Thymus (tissue), 11 donors: Measurements from ENCODE around the gene CREB5. TPM values are rescaled to one million over a fixed set of nuclear protein-coding genes. Genes with fewer than 3 reads are reported as not detected.
"Not testable (repeated sequence)": the region's sequence is repeated elsewhere in the genome, so short reads cannot be mapped to it uniquely, and the experiment has no call there.

ENCODE experiments used
- DNase-seq, 9 donors: peaks; one replicate each; pipeline ENCODE4 v3.0.0-alpha.2; 2013; ENCODE audit warnings: low spot score in 9 of 9, low read depth in 6 of 9, missing footprints in 1 of 9
- H3K27ac ChIP-seq, 2 donors: one replicate each; pipeline ENCODE4 v1.5.1; 2013; ENCODE audit warnings: control low read depth in 1 of 2, low read depth in 1 of 2, low read length in 1 of 2, mild to moderate bottlenecking in 1 of 2, moderate library complexity in 1 of 2
- H3K27me3 ChIP-seq, 2 donors: one replicate each; pipeline ENCODE4 v1.5.1; 2013; ENCODE audit warnings: low read length in 1 of 2; ENCODE audit not compliant: control insufficient read depth in 2 of 2, insufficient read depth in 1 of 2
- H3K36me3 ChIP-seq, 2 donors: one replicate each; pipeline ENCODE4 v1.5.1; 2013; ENCODE audit warnings: low read length in 1 of 2, mild to moderate bottlenecking in 1 of 2, moderate library complexity in 1 of 2; ENCODE audit not compliant: control insufficient read depth in 2 of 2, insufficient read depth in 2 of 2
- H3K4me1 ChIP-seq, 2 donors: one replicate each; pipeline ENCODE4 v1.5.1; 2013; ENCODE audit warnings: low read length in 2 of 2; ENCODE audit not compliant: control insufficient read depth in 2 of 2, insufficient read depth in 2 of 2
- H3K4me3 ChIP-seq, 2 donors: one replicate each; pipeline ENCODE4 v1.5.1; 2013; ENCODE audit warnings: low read length in 2 of 2, control low read depth in 1 of 2, mild to moderate bottlenecking in 1 of 2
- H3K9me3 ChIP-seq, 2 donors: one replicate each; pipeline ENCODE4 v1.5.1; 2013; ENCODE audit warnings: low read length in 1 of 2, mild to moderate bottlenecking in 1 of 2; ENCODE audit not compliant: control insufficient read depth in 2 of 2, insufficient read depth in 1 of 2
- WGBS: extraction: QIAGEN DNeasy Blood & Tissue Kit; methylation state at CpG from one replicate; pipeline ENCODE4 v1.1.7; 2013; 5-methylcytosine and 5-hydroxymethylcytosine counted together
- polyA plus RNA-seq: library from polyadenylated mRNA; stranded (reverse); fragments of 200-250 nt; gene quantifications from one replicate; pipeline ENCODE4 v1.2.3, GENCODE V29; 2013
- total RNA-seq: library from RNA; stranded (reverse); fragments of 120-200 nt; gene quantifications from one replicate; pipeline ENCODE4 v1.2.4, GENCODE V29; 2013
- donor health status: healthy.

Gene CREB5
- total and polyA plus RNA-seq, 2 donors: 1.1 to 5.4 TPM

DNA sequence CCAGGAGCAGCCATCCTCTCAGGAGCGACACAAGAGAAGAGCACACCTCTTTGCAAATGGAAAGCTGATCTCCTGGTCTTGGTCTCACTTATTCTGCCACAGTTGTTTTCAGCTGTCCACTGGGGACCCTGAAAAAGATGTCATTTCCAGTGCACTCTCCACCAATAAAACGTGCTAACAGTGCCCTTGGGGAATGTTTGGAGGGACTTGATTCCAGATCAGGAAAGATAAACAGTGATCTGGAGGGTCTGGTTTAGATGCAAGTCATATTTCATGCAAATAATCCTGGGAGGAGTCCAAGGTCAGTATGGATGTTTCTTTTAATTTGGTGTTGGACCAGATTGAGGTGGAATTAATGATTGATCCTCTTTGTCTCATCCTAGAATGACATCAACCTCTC is 185.0 kb downstream of the CREB5 start:
- DNase-seq: no peak
- Histone ChIP-seq H3K36me3 (no peaks in the 10 kb centered on the region), H3K4me1 (peaks cover 0 to 5% of the 10 kb centered on the region in 2 donors), H3K27ac (no peak overlapping the region), H3K4me3 (no peak overlapping the region), H3K27me3 (no peaks in the 10 kb centered on the region), H3K9me3 (no peaks in the 10 kb centered on the region)
- 93% methylated on average over 2 of the region's 2 CpGs for WGBS

DNA sequence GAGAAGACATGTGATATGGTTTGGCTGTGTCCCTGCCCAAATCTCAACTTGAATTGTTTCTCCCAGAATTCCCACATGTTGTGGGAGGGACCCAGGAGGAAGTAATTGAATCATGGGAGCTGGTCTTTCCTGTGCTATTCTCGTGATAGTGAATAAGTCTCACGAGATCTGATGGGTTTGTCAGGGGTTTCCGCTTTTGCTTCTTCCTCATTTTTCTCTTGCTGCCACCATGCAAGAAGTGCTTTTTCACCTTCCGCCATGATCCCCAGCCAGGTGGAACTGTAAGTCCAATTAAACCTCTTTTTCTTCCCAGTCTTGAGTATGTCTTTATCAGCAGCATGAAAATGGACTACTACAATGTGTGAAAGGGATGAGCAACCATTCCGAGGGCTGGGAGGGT is 185.7 kb downstream of the CREB5 start:
- not testable (repeated sequence) for H3K27ac ChIP-seq, H3K27me3 ChIP-seq, H3K4me1 ChIP-seq, H3K4me3 ChIP-seq, H3K36me3 ChIP-seq, H3K9me3 ChIP-seq, DNase-seq
- WGBS: 92% methylated on average over 5 of the region's 5 CpGs

DNA sequence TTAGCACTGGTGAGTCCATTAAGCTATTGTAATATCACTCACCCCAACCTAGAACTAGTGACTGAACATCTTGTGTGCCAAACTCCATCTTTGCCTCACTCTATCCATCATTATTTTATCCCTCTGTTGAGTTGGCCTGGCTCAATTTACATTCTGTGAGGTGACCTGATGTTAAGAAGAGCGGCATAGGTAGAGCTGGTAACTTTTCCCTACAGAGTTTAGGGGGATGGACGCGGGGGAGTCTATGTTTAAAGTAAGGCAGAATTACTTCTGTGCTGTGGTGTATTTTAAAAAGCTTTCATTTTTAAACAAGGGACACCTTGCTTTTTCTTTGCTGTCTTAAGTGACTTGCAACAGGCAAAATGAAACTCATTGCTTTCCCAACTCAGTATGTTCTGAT is 186.3 kb downstream of the CREB5 start:
- H3K27ac ChIP-seq: no peak overlapping the region
- WGBS: 97% methylated on average over 3 of the region's 3 CpGs
- H3K4me1 ChIP-seq: peaks cover 0 to 3% of the 10 kb centered on the region in 2 donors

DNA sequence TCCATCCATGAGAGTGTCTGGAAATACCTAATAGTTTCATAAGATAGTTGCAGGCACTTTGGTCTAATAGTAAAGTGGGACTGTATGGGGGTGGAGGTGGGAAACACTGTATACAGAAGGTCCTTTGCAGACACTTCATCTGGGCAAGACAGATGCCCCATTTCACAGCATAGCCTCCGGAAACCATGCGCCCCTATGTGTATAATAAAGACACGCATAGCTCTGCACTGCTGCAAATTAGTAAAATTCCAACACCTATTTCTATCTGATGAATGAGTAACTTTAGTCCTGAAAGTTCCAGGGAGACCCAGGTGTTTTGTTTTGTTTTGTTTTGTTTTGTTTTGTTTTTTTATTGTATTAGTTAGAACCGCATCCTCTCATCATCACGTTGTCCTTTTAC is 187.1 kb downstream of the CREB5 start:
- H3K4me3 ChIP-seq: no peak overlapping the region
- no peaks in the 10 kb centered on the region for H3K27me3 ChIP-seq
- DNase-seq: no peak
- no peak overlapping the region for H3K27ac ChIP-seq
- no peaks in the 10 kb centered on the region for H3K4me1 ChIP-seq
- H3K36me3 ChIP-seq: no peaks in the 10 kb centered on the region
- no peaks in the 10 kb centered on the region for H3K9me3 ChIP-seq
- WGBS: 97% methylated on average over 5 of the region's 5 CpGs

More for the DNA sequence above, 186.3 kb downstream of the CREB5 start:
- Histone ChIP-seq H3K4me3 (no peak overlapping the region), H3K9me3 (no peaks in the 10 kb centered on the region), H3K36me3 (no peaks in the 10 kb centered on the region), H3K27me3 (no peaks in the 10 kb centered on the region)
- DNase-seq: no peak

DNA sequence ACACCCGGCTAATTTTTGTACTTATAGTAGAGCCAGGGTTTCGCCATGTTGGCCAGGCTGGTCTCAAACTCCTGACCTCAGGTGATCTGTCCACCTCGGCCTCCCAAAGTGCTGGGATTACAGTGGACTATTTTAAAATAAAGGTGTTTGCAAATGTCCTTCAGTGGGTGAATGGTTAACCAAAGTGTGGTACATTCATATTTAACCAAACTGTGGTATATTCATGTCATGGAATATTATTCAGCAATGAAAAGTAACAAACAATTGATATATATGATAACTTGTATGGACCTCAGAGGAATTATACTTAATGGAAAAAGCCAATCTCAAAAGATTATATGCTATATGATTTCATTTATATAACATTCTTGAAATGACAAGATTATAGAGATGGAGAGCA is 190.0 kb downstream of the CREB5 start:
- Histone ChIP-seq H3K27me3 (no peaks in the 10 kb centered on the region), H3K27ac (no peak overlapping the region), H3K4me1 (no peaks in the 10 kb centered on the region), H3K9me3 (no peaks in the 10 kb centered on the region), H3K4me3 (no peak overlapping the region), H3K36me3 (no peaks in the 10 kb centered on the region)
- 94% methylated on average over 3 of the region's 3 CpGs for WGBS
- no peak for DNase-seq

DNA sequence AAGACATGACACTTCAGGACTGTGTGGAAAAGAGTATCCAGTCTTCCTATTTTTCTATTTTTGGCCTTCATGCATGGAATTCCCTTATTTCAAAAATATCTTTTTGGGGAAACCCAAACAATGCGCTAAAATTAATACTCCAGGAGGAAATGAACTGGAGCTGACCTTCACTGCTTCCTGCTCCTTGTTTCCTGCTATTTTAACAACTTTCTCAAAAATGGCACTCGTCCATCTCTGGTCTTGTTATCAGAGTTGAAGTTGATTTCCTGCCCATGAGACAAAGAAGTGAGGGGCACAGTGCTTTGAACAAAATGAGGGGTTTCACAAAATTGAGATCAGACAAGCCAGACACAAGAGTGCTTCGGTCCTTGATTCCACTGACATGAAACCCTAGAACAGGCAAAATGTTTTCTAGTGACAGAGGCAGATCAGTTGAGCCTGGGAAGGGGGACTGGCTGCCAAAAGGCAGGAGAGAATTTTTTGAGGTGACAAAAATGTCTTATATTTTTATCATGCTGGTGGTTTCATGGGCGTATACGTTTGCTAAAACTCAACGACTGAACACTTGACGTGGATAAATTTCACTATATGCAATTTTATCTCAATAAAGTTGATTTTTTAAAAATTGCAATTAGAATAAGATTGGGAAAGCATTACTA is 193.2 kb downstream of the CREB5 start:
- 69% methylated on average over 7 of the region's 7 CpGs for WGBS
- no peak for DNase-seq
- no peak overlapping the region for H3K27ac ChIP-seq

DNA sequence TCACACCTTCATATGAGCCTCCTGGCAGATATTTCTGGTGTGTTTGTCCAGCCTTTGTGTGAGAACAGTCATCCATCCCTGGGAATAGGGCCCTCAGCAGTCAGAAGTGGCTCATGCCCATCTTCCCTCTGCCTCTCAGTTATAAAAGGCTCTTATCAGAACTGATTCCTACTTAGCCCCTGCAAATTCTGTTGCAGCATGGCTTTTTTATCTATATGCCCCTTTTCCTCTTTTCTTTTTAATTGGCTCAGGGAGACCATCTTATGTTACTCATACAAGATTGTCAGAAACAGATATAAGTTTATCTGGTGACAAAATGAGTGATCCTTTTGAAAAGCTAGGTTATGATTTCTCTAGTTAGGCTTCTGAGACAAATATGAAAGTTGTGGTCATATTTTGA is 194.1 kb downstream of the CREB5 start:
- H3K4me1 ChIP-seq: no peaks in the 10 kb centered on the region
- DNase-seq: no peak
- H3K27ac ChIP-seq: no peak overlapping the region
- no peaks in the 10 kb centered on the region for H3K9me3 ChIP-seq
- no peaks in the 10 kb centered on the region for H3K36me3 ChIP-seq
- no peak overlapping the region for H3K4me3 ChIP-seq
- no peaks in the 10 kb centered on the region for H3K27me3 ChIP-seq

More for the DNA sequence above, 193.2 kb downstream of the CREB5 start:
- no peaks in the 10 kb centered on the region for H3K4me1 ChIP-seq
- H3K4me3 ChIP-seq: no peak overlapping the region
- H3K36me3 ChIP-seq: no peaks in the 10 kb centered on the region
- no peaks in the 10 kb centered on the region for H3K27me3 ChIP-seq
- no peaks in the 10 kb centered on the region for H3K9me3 ChIP-seq

DNA sequence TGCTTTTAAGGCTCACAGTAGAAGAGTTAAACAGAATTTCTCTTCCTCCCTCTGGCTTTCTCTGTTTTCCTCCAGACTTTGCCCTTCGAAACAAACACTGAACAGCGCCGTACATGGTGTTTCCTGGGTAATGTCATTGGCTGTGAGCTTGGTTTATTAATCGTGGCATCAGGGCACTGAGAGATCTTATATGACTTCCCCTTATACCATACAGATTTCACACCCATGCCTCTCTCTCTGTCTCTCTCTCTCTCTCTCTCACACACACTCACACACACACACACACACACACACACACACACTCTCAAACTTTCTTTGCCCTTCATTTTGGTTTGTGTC is 195.5 kb downstream of the CREB5 start:
- Histone ChIP-seq H3K9me3 (no peaks in the 10 kb centered on the region), H3K4me3 (no peak overlapping the region), H3K36me3 (no peaks in the 10 kb centered on the region), H3K27ac (no peak overlapping the region), H3K27me3 (no peaks in the 10 kb centered on the region), H3K4me1 (no peaks in the 10 kb centered on the region)
- 41% methylated on average over 4 of the region's 4 CpGs for WGBS
- DNase-seq: no peak

DNA sequence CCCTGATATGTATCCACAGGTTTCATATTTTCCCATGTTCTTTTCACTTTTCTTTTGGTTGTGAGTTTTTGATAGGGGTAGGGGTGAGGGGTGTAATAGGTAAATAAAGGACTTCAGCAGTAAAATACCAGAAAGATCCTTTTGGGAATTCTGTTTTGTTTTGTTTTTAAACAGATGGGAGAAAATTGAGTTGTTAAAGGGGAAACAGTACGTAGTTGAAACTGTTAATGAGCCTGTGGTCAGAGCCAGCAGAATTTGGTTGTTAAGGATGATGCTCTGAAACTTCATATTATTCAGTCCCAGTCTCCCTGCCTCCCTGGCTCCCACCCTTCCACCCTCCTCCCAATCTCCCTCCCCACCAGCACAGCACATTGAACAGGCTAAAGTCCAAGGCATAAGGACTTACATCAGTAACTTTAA is 195.9 kb downstream of the CREB5 start:
- no peak for DNase-seq
- H3K4me3 ChIP-seq: no peak overlapping the region
- H3K36me3 ChIP-seq: no peaks in the 10 kb centered on the region
- H3K27me3 ChIP-seq: no peaks in the 10 kb centered on the region
- H3K4me1 ChIP-seq: no peaks in the 10 kb centered on the region
- H3K9me3 ChIP-seq: no peaks in the 10 kb centered on the region
- no peak overlapping the region for H3K27ac ChIP-seq
- 98% methylated on average over 1 of the region's 1 CpG for WGBS

DNA sequence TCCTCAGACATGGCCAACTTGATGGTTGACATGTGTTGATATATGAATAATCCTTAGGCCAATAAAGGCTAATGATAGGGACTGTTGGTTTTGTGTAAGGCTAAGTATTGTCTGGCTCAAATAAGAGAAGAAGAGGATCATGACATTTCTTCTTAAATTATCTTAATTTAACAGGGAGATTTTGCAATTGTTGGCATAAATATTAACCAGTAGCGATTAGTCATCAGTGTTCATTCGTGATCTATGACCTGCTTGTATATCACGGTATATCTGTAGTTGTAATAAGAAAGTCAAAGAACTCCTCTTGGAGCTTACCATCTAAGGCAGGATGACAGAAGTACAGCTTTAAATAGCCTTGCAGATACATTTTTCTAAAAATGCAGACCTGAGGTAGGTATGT is 196.4 kb downstream of the CREB5 start:
- Histone ChIP-seq H3K36me3 (no peaks in the 10 kb centered on the region), H3K27ac (no peak overlapping the region), H3K4me1 (no peaks in the 10 kb centered on the region), H3K4me3 (no peak overlapping the region), H3K9me3 (no peaks in the 10 kb centered on the region), H3K27me3 (no peaks in the 10 kb centered on the region)
- WGBS: 95% methylated on average over 3 of the region's 3 CpGs
- DNase-seq: no peak
